IMR-90 (cell line): ENCODE data around the gene UST. TPM values are rescaled to one million over a fixed set of nuclear protein-coding genes. Genes with fewer than 3 reads are reported as not detected.

Source experiments
- ATAC-seq: fragments of 200-7000 bp; cut with Tn5 transposase; 2 replicates; pipeline ENCODE4 v1.9.1; 2020; ENCODE audit warnings: low read depth, mild to moderate bottlenecking, moderate library complexity
- BruUV-seq: library from RNA; stranded (reverse); fragments of 400-500 nt; replicated peaks from 2 replicates; lab custom pipeline; 2021; lab: Mats Ljungman, UMichigan
- CTCF ChIA-PET: fragments of 300-600 bp; formaldehyde crosslinking; extraction: SDS; loops from one replicate; lab custom pipeline; 2021; ENCODE audit warnings: antibody characterized with exemption; lab: Yijun Ruan, JAX
- POLR2A ChIA-PET: fragments of 300-600 bp; sonication (Branson Sonifier 250); formaldehyde crosslinking; loops from one replicate; lab custom pipeline; 2022; ENCODE audit warnings: antibody characterized with exemption; ENCODE audit not compliant: unreplicated experiment; lab: Charles Lee
- DNase-seq: peaks from one replicate; pipeline ENCODE4 v3.0.0; 2013
- H2AFZ ChIP-seq: replicated peaks from 2 replicates; pipeline ENCODE3; 2013; ENCODE audit warnings: low read length, mild to moderate bottlenecking; ENCODE audit not compliant: poor library complexity
- H2AK5ac ChIP-seq: 2 replicates; pipeline ENCODE4 v1.6.1; 2013; ENCODE audit warnings: low read depth, low read length, inconsistent platforms
- H2AK9ac ChIP-seq: replicated peaks from 2 replicates; pipeline ENCODE3; 2013; ENCODE audit warnings: mild to moderate bottlenecking, low read depth, low read length, moderate library complexity; ENCODE audit not compliant: poor library complexity
- H2BK120ac ChIP-seq: 2 replicates; pipeline ENCODE4 v1.6.1; 2013; ENCODE audit warnings: low read depth, low read length, inconsistent platforms
- H2BK15ac ChIP-seq: 3 replicates; pipeline ENCODE4 v1.6.1; 2013; ENCODE audit warnings: low read depth, low read length, inconsistent platforms
- H2BK20ac ChIP-seq: 2 replicates; pipeline ENCODE4 v1.6.1; 2013; ENCODE audit warnings: low read depth, mild to moderate bottlenecking, inconsistent platforms, low read length, moderate library complexity
- H2BK5ac ChIP-seq: 2 replicates; pipeline ENCODE4 v1.6.1; 2013; ENCODE audit warnings: mild to moderate bottlenecking, low read depth, low read length, inconsistent platforms; ENCODE audit not compliant: poor library complexity, severe bottlenecking
- H3K14ac ChIP-seq: replicated peaks from 2 replicates; pipeline ENCODE4 v1.6.1; 2013; ENCODE audit warnings: low read depth, low read length, inconsistent platforms
- H3K18ac ChIP-seq: 2 replicates; pipeline ENCODE4 v1.6.1; 2013; ENCODE audit warnings: low read depth, low read length, control low read depth
- H3K23ac ChIP-seq: 2 replicates; pipeline ENCODE4 v1.6.1; 2013; ENCODE audit warnings: low read depth, low read length, inconsistent platforms
- H3K27ac ChIP-seq: 2 replicates; pipeline ENCODE4 v1.5.1; 2013; ENCODE audit warnings: mild to moderate bottlenecking, control low read depth, low read length; ENCODE audit not compliant: insufficient read depth
- H3K27me3 ChIP-seq: 2 replicates; pipeline ENCODE4 v1.6.1; 2013; ENCODE audit warnings: low read length; ENCODE audit not compliant: control insufficient read depth, insufficient read depth
- H3K36me3 ChIP-seq: 2 replicates; pipeline ENCODE4 v1.6.1; 2013; ENCODE audit warnings: low read length, mixed read lengths; ENCODE audit not compliant: control insufficient read depth, insufficient read depth
- H3K4ac ChIP-seq: 2 replicates; pipeline ENCODE4 v1.6.1; 2013; ENCODE audit warnings: low read depth, low read length, inconsistent platforms
- H3K4me1 ChIP-seq: 2 replicates; pipeline ENCODE4 v1.6.1; 2013; ENCODE audit warnings: low read length, mixed read lengths; ENCODE audit not compliant: control insufficient read depth, insufficient read depth
- H3K4me2 ChIP-seq: 2 replicates; pipeline ENCODE4 v1.6.1; 2013; ENCODE audit warnings: low read depth, mild to moderate bottlenecking, control low read depth, low read length, moderate library complexity
- H3K4me3 ChIP-seq: 2 replicates; pipeline ENCODE4 v1.5.1; 2013; ENCODE audit warnings: low read depth, mild to moderate bottlenecking, control low read depth, low read length, moderate library complexity; ENCODE audit not compliant: insufficient read depth
- H3K56ac ChIP-seq: 2 replicates; pipeline ENCODE4 v1.6.1; 2013; ENCODE audit warnings: low read length, inconsistent platforms; ENCODE audit not compliant: insufficient read depth; ENCODE audit errors: extremely low read depth
- H3K79me1 ChIP-seq, 2 experiments: 2 replicates each; pipeline ENCODE4 v1.6.1; 2013; ENCODE audit warnings: low read length in 2 of 2, inconsistent platforms in 1 of 2, low read depth in 1 of 2
- H3K9ac ChIP-seq: 2 replicates; pipeline ENCODE4 v1.6.1; 2013; ENCODE audit warnings: low read depth, low read length, control low read depth
- H3K9me1 ChIP-seq: 2 replicates; pipeline ENCODE4 v1.6.1; 2013; ENCODE audit warnings: low read length, inconsistent platforms; ENCODE audit not compliant: insufficient read depth
- H3K9me3 ChIP-seq: 2 replicates; pipeline ENCODE4 v1.6.1; 2013; ENCODE audit warnings: low read length; ENCODE audit not compliant: control insufficient read depth, insufficient read depth
- H4K20me1 ChIP-seq: 2 replicates; pipeline ENCODE4 v1.6.1; 2013; ENCODE audit warnings: low read length, inconsistent platforms; ENCODE audit not compliant: insufficient read depth
- H4K5ac ChIP-seq: 2 replicates; pipeline ENCODE4 v1.6.1; 2013; ENCODE audit warnings: mild to moderate bottlenecking, low read depth, low read length, control low read depth
- H4K8ac ChIP-seq, 2 experiments: 2 replicates each; pipeline ENCODE4 v1.6.1; 2013; ENCODE audit warnings: low read depth in 2 of 2, low read length in 2 of 2, control low read depth in 1 of 2, inconsistent platforms in 1 of 2
- H4K91ac ChIP-seq: 2 replicates; pipeline ENCODE4 v1.6.1; 2013; ENCODE audit warnings: low read depth, low read length, inconsistent platforms; ENCODE audit not compliant: insufficient read depth
- BHLHE40 ChIP-seq: fragments of 150-350 bp; IDR thresholded peaks from 2 replicates; pipeline ENCODE4 v1.6.1; 2016; ENCODE audit warnings: mild to moderate bottlenecking, low read depth, low read length
- CEBPB ChIP-seq: IDR thresholded peaks from 2 replicates; pipeline ENCODE4 v1.6.1; 2012; ENCODE audit warnings: low read depth, low read length, improper control_type of control experiment
- CHD1 ChIP-seq: IDR thresholded peaks from 2 replicates; pipeline ENCODE4 v1.6.1; 2012; ENCODE audit warnings: low read depth, low read length, improper control_type of control experiment
- CTCF ChIP-seq: conservative IDR thresholded peaks from 2 replicates; pipeline ENCODE4 v1.5.1; 2012; ENCODE audit warnings: mild to moderate bottlenecking, low read depth, low read length, improper control_type of control experiment
- ELK1 ChIP-seq: fragments of 150-350 bp; IDR thresholded peaks from 2 replicates; pipeline ENCODE4 v1.6.1; 2016; ENCODE audit warnings: low read depth, mild to moderate bottlenecking, low read length, moderate library complexity, borderline replicate concordance
- FOS ChIP-seq: fragments of 150-350 bp; IDR thresholded peaks from 2 replicates; pipeline ENCODE4 v1.6.1; 2016; ENCODE audit warnings: low read depth, low read length
- MAFK ChIP-seq: IDR thresholded peaks from 2 replicates; pipeline ENCODE4 v1.6.1; 2012; ENCODE audit warnings: low read depth, low read length, improper control_type of control experiment
- MAZ ChIP-seq: IDR thresholded peaks from 2 replicates; pipeline ENCODE4 v1.6.1; 2012; ENCODE audit warnings: low read depth, mild to moderate bottlenecking, low read length, improper control_type of control experiment, moderate library complexity, borderline replicate concordance
- MXI1 ChIP-seq: IDR thresholded peaks from 2 replicates; pipeline ENCODE4 v1.6.1; 2012; ENCODE audit warnings: low read depth, mild to moderate bottlenecking, low read length, moderate library complexity, borderline replicate concordance
- NFE2L2 ChIP-seq: fragments of 150-350 bp; IDR thresholded peaks from 2 replicates; pipeline ENCODE4 v1.6.1; 2016; ENCODE audit warnings: low read depth, mild to moderate bottlenecking, low read length
- POLR2A ChIP-seq: IDR thresholded peaks from 2 replicates; pipeline ENCODE4 v1.6.1; 2012; ENCODE audit warnings: mild to moderate bottlenecking, low read depth, low read length
- RAD21 ChIP-seq: IDR thresholded peaks from 2 replicates; pipeline ENCODE4 v1.6.1; 2012; ENCODE audit warnings: low read length, improper control_type of control experiment
- RCOR1 ChIP-seq: IDR thresholded peaks from 2 replicates; pipeline ENCODE4 v1.6.1; 2012; ENCODE audit warnings: mild to moderate bottlenecking, low read length, improper control_type of control experiment; ENCODE audit not compliant: insufficient replicate concordance
- RFX5 ChIP-seq: IDR thresholded peaks from 2 replicates; pipeline ENCODE4 v1.8.0; 2012; ENCODE audit warnings: low read depth, mild to moderate bottlenecking, low read length, moderate library complexity
- SMC3 ChIP-seq: fragments of 150-350 bp; IDR thresholded peaks from 2 replicates; pipeline ENCODE4 v1.6.1; 2016; ENCODE audit warnings: low read depth, mild to moderate bottlenecking, antibody characterized with exemption, low read length, moderate library complexity
- USF2 ChIP-seq: fragments of 150-350 bp; IDR thresholded peaks from 2 replicates; pipeline ENCODE4 v1.6.1; 2017; ENCODE audit warnings: mild to moderate bottlenecking, antibody characterized with exemption, low read length, low read depth
- WGBS, 2 experiments: methylation state at CpG; one replicate each; pipeline versions ENCODE4 v1.1.5 to v1.1.7; 2013; ENCODE audit warnings: missing lambda C conversion rate in 2 of 2; ENCODE audit not compliant: insufficient read length in 1 of 2; ENCODE audit errors: extremely low coverage in 2 of 2; 5-methylcytosine and 5-hydroxymethylcytosine counted together
- dilution Hi-C: fragments of 300-500 bp; cut with HindIII; formaldehyde crosslinking; loops from one replicate; pipeline ENCODE4 v1.14.3; 2018; ENCODE audit warnings: low sequenced_read_pairs; ENCODE audit not compliant: unreplicated experiment
- in situ Hi-C: fragments of 300-500 bp; cut with MboI; formaldehyde crosslinking; loops from 3 replicates; pipeline ENCODE4 v1.14.3; 2019; ENCODE audit warnings: low sequenced_read_pairs, inconsistent platforms, mixed read lengths
- intact Hi-C: fragments of 100-400 bp; cut with micrococcal nuclease; formaldehyde crosslinking; loops from 2 replicates; pipeline ENCODE4 v1.10.0; 2022
- polyA plus RNA-seq, 3 experiments: library from polyadenylated mRNA; depleted of rRNA; stranded (reverse); fragments of >200 nt; gene quantifications; 2 replicates each; pipeline ENCODE4 v1.2.3, GENCODE V29; 2012; ENCODE audit warnings: low replicate concordance in 1 of 3
- total RNA-seq: library from RNA; depleted of rRNA; stranded (reverse); fragments of >200 nt; gene quantifications from 2 replicates; pipeline ENCODE4 v1.2.3, GENCODE V29; 2012

UST gene
- total and polyA plus RNA-seq, 2 of the 4 experiments (the other 2 are of a cell fraction) = 7.7 to 13.8 TPM

- Histone ChIP-seq H2AFZ (no peak overlapping the region), H3K36me3 (0 out of 2 replicates have a peak, but pooled peaks cover 1% of the 10 kb centered on the region), H2BK15ac (no peak overlapping the region), H2AK5ac (no peak overlapping the region), H4K91ac (no peak overlapping the region), H3K9me1 (peaks cover 3% of the 10 kb centered on the region; the same call in 1 of the 2 replicates), H2BK120ac (no peak overlapping the region), H2AK9ac (no peak overlapping the region), H3K4me3 (no peak overlapping the region), H3K14ac (no peak overlapping the region), H3K9ac (no peak overlapping the region), H4K8ac (no peak overlapping the region), H3K4me1 (peaks cover 18% of the 10 kb centered on the region), H2BK20ac (no peak overlapping the region), H3K23ac (no peak overlapping the region), H3K4ac (no peak overlapping the region), H3K27ac (no peak overlapping the region), H4K20me1 (no peaks in the 10 kb centered on the region), H4K5ac (no peak overlapping the region), H3K27me3 (no peaks in the 10 kb centered on the region), H2BK5ac (no peak overlapping the region), H3K4me2 (no peak overlapping the region), H3K9me3 (no peaks in the 10 kb centered on the region), H3K18ac (no peak overlapping the region), H3K56ac (no peak overlapping the region), H3K79me1 (no peaks in the 10 kb centered on the region)
- POLR2A ChIA-PET = interaction anchor here (0.6 kb wide), 1 partner anchor 333 kb away, joined by 3 read pairs; no protein-coding TSS in a partner anchor
- CTCF ChIA-PET = interaction anchor here (1.1 to 1.7 kb wide), 2 partner anchors 50 to 354 kb away, joined by 3 to 5 read pairs; no protein-coding TSS in a partner anchor
- ATAC-seq (no peak), DNase-seq (no peak)
- intact Hi-C loops (no loop called here), dilution Hi-C loops (no loop called here), in situ Hi-C loops (no loop called here)
- TF ChIP-seq SMC3 = no peak
- TF ChIP-seq ELK1 = no peak
- TF ChIP-seq BHLHE40 = no peak
- TF ChIP-seq RFX5 = no peak
- no peak for TF ChIP-seq NFE2L2
- TF ChIP-seq POLR2A = no peak
- no peak for TF ChIP-seq CHD1
- TF ChIP-seq USF2 = no peak
- TF ChIP-seq MXI1 = no peak
- TF ChIP-seq FOS = no peak
- no peak for TF ChIP-seq MAFK
- no peak for TF ChIP-seq CEBPB
- no peak for TF ChIP-seq MAZ
- TF ChIP-seq CTCF = no peak
- TF ChIP-seq RCOR1 = no peak
- TF ChIP-seq RAD21 = no peak
- BruUV-seq = no TSS peak
- 95% methylated on average over 3 of the region's 10 CpGs; no CpG with 5 or more reads in 1 of the 2 experiments for WGBS, 2 experiments
Measured at GRCh38 chr6:149078211-149078782, 331.5 kb downstream of the UST start.
